Measurements from ENCODE around the gene TMEM178A.
"Not testable (repeated sequence)": the region's sequence is repeated elsewhere in the genome, so short reads cannot be mapped to it uniquely, and the experiment has no call there.

The TMEM178A gene

GRCh38 chr2:39665811-39666490, at the start of gene TMEM178A:
Gene TMEM178A, plus strand, starts transcription at chr2:39665917. Its CDS starts 58 bp downstream, at chr2:39665975.
- peak within 1 kb of the TSS; percentile 81 for H3K4me3 Mint-ChIP-seq
- no peaks in the 10 kb centered on the region for H3K36me3 Mint-ChIP-seq
- no peaks in the 10 kb centered on the region for H3K9me3 Mint-ChIP-seq (ENCODE audit: low read depth)
- no peak within 1 kb of the TSS for H3K27ac Mint-ChIP-seq
- H3K4me1 Mint-ChIP-seq (ENCODE audit: low read depth): peaks cover 9% of the 10 kb centered on the region
- H3K27me3 Mint-ChIP-seq: peaks cover 46% of the 10 kb centered on the region

- Mint-ChIP-seq H3K27me3 (peaks cover 13% of the 10 kb centered on the region), H3K36me3 (no peaks in the 10 kb centered on the region), H3K9me3 (ENCODE audit: low read depth) (no peaks in the 10 kb centered on the region), H3K4me3 (no peak overlapping the region), H3K4me1 (ENCODE audit: low read depth) (peaks cover 6% of the 10 kb centered on the region), H3K27ac (no peak overlapping the region)
Observed at GRCh38 chr2:39618236-39618635, 47.5 kb upstream of the TMEM178A start.

GRCh38 chr2:39618736-39619135, 47.0 kb upstream of the TMEM178A start:
- H3K9me3 Mint-ChIP-seq (ENCODE audit: low read depth): no peaks in the 10 kb centered on the region
- peaks cover 6% of the 10 kb centered on the region for H3K4me1 Mint-ChIP-seq (ENCODE audit: low read depth)
- H3K27me3 Mint-ChIP-seq: peaks cover 13% of the 10 kb centered on the region
- no peak overlapping the region for H3K27ac Mint-ChIP-seq
- no peaks in the 10 kb centered on the region for H3K36me3 Mint-ChIP-seq
- no peak overlapping the region for H3K4me3 Mint-ChIP-seq

DNA sequence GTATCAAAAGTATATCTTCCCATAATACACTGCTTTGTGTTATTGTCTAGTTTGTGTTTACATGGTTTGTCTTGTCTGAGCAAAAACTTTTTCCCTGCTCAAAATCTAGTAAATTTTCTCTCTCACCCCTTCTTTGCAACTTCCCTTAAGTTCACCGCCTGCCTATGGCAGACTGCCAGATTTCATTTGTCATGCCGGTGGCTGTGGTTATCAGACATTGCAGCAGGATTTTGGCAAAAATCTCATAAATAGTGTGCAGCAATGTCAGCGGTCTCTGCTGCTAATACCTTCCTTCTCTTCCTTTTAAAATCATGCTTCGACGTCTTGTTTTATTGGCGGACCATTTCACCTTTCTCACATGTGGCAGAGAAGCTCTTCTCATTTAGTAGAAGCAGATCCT, 45.6 kb upstream of the TMEM178A start:
- no peaks in the 10 kb centered on the region for H3K9me3 Mint-ChIP-seq (ENCODE audit: low read depth)
- no peaks in the 10 kb centered on the region for H3K36me3 Mint-ChIP-seq
- H3K4me1 Mint-ChIP-seq (ENCODE audit: low read depth): peaks cover 6% of the 10 kb centered on the region
- no peak overlapping the region for H3K27ac Mint-ChIP-seq
- peaks cover 10% of the 10 kb centered on the region for H3K27me3 Mint-ChIP-seq
- no peak overlapping the region for H3K4me3 Mint-ChIP-seq

DNA sequence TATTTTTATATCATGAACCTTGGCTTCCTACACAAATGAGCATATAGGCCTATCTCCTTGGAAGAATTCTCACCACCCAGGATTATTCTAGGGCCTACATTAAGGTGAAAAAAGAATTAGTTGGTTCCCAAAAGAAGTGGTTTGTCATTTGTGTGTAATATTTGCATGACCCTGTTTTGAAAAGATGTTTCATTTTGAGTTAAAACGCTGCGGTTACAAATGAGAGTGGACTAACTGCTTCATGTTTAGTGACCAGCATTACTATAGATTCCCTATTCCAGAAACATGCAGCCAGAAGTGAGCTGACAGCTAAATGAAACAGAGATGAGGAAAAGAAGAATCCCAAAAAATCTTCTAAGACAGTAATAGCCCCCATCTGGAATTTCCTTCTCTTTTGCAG, 44.1 kb upstream of the TMEM178A start:
- Mint-ChIP-seq H3K4me3 (no peak overlapping the region), H3K9me3 (ENCODE audit: low read depth) (no peaks in the 10 kb centered on the region), H3K27me3 (peaks cover 7% of the 10 kb centered on the region), H3K36me3 (no peaks in the 10 kb centered on the region), H3K27ac (no peak overlapping the region), H3K4me1 (ENCODE audit: low read depth) (peaks cover 6% of the 10 kb centered on the region)

- H3K27ac Mint-ChIP-seq: no peak overlapping the region
- H3K4me3 Mint-ChIP-seq: no peak overlapping the region
- peaks cover 6% of the 10 kb centered on the region for H3K4me1 Mint-ChIP-seq (ENCODE audit: low read depth)
- H3K27me3 Mint-ChIP-seq: peaks cover 2% of the 10 kb centered on the region
- no peaks in the 10 kb centered on the region for H3K36me3 Mint-ChIP-seq
- no peaks in the 10 kb centered on the region for H3K9me3 Mint-ChIP-seq (ENCODE audit: low read depth)
Observed at GRCh38 chr2:39622860-39623259, 42.9 kb upstream of the TMEM178A start.

DNA sequence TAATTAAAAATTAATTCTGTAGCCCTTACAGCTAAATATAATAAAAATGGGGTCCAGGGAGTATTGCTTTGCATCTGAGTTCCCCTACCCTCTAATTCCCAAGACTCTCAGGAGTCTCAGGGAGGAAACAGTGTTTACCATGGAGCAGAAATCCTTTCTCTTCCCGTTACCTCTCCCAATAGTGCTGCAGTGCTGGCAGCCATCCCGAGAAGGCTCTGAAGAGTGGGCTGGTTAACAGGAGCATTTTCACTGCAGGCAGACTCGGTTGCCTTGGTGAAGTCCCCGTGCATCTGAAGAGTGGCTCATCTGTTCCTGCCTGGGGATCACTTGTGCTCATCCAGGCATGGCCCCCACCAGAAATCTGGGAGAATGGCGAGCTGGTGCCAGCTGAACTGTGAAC, 41.8 kb upstream of the TMEM178A start:
- H3K9me3 Mint-ChIP-seq (ENCODE audit: low read depth): no peaks in the 10 kb centered on the region
- peaks cover 6% of the 10 kb centered on the region for H3K4me1 Mint-ChIP-seq (ENCODE audit: low read depth)

GRCh38 chr2:39625193-39625926, 40.4 kb upstream of the TMEM178A start:
- peaks cover 2% of the 10 kb centered on the region for H3K4me1 Mint-ChIP-seq (ENCODE audit: low read depth)
- H3K36me3 Mint-ChIP-seq: no peaks in the 10 kb centered on the region
- peaks cover 2% of the 10 kb centered on the region for H3K27me3 Mint-ChIP-seq
- no peak overlapping the region for H3K27ac Mint-ChIP-seq
- H3K4me3 Mint-ChIP-seq: no peak overlapping the region
- no peaks in the 10 kb centered on the region for H3K9me3 Mint-ChIP-seq (ENCODE audit: low read depth)

More for the DNA sequence above, 41.8 kb upstream of the TMEM178A start:
- H3K27me3 Mint-ChIP-seq: peaks cover 2% of the 10 kb centered on the region
- no peak overlapping the region for H3K27ac Mint-ChIP-seq
- H3K36me3 Mint-ChIP-seq: no peaks in the 10 kb centered on the region
- no peak overlapping the region for H3K4me3 Mint-ChIP-seq

GRCh38 chr2:39625927-39626270, 39.8 kb upstream of the TMEM178A start:
- Mint-ChIP-seq H3K36me3 (no peaks in the 10 kb centered on the region), H3K27me3 (peaks cover 1% of the 10 kb centered on the region), H3K9me3 (ENCODE audit: low read depth) (no peaks in the 10 kb centered on the region), H3K4me1 (ENCODE audit: low read depth) (no peaks in the 10 kb centered on the region), H3K4me3 (no peak overlapping the region), H3K27ac (no peak overlapping the region)

DNA sequence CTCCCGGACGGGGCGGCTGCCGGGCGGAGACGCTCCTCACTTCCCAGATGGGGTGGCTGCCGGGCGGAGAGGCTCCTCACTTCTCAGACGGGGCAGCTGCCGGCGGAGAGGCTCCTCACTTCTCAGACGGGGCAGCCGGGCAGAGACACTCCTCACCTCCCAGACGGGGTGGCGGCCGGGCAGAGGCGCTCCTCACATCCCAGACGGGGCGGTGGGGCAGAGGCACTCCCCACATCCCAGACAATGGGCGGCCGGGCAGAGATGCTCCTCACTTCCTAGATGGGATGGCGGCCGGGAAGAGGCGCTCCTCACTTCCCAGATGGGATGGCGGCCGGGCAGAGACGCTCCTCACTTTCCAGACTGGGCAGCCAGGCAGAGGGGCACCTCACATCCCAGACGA, 37.4 kb upstream of the TMEM178A start:
- H3K36me3 Mint-ChIP-seq; H3K27ac Mint-ChIP-seq; H3K27me3 Mint-ChIP-seq; H3K9me3 Mint-ChIP-seq (ENCODE audit: low read depth); H3K4me1 Mint-ChIP-seq (ENCODE audit: low read depth); H3K4me3 Mint-ChIP-seq: not testable (repeated sequence)

DNA sequence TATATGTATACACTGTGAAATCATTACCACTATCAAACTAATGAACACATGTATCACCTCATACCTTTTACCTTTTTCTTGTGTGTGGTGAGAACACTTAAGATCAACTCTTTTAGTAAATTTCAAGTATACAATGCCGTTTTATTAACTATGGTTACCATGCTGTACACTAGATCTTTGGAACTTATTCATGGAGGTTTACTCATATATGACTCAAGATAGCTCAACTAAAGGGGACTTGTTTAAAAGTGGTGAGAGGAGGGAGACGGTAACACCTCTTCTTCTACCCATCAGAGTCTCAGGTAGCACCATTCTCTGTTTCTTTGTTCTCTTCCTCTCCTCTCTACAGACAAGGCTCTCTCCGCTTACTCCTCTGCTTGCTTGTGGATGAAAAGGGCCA, 36.1 kb upstream of the TMEM178A start:
- Mint-ChIP-seq H3K4me1 (ENCODE audit: low read depth) (no peaks in the 10 kb centered on the region), H3K4me3 (no peak overlapping the region), H3K27ac (no peak overlapping the region), H3K36me3 (no peaks in the 10 kb centered on the region), H3K9me3 (ENCODE audit: low read depth) (no peaks in the 10 kb centered on the region), H3K27me3 (no peaks in the 10 kb centered on the region)

DNA sequence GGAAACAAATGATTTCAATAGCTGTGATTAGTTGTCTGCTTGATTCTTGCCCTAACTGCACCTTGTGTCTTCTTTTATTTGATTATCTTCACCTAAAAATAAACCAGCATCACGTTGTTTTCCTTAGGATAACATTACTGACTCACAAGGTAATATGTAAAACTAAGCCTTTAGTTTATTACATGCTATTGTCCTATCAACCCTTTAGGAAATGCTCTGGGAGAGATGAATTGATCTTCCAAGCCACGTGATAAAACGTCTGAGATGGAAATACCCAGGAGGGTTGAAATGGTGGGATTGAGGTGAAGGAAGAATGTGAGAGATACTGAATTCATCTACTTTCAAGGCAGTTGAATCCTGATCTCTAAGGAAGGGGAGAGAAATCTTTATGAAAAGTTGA, 34.5 kb upstream of the TMEM178A start:
- no peak overlapping the region for H3K4me3 Mint-ChIP-seq
- peaks cover 1% of the 10 kb centered on the region for H3K27me3 Mint-ChIP-seq
- no peaks in the 10 kb centered on the region for H3K4me1 Mint-ChIP-seq (ENCODE audit: low read depth)
- no peak overlapping the region for H3K27ac Mint-ChIP-seq
- H3K9me3 Mint-ChIP-seq (ENCODE audit: low read depth): no peaks in the 10 kb centered on the region
- H3K36me3 Mint-ChIP-seq: no peaks in the 10 kb centered on the region

DNA sequence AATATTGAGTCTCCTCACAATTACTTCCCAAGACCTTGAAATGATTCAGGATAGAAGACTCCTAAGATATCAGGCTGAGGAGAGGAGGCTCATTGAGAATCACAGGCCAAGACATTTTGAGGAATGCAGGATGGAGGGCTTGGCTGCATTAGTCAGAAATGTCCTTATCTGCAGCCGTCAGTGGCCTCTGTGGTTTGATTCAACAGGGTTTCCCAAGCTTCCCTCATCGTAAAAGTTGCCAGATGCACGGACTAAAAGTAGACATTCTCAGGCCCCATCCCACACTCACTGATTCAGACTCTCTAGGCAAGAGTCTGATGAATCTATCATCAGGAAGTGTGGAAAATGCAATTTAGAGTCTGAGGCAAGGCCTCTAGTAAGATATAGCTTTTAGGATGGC, 34.0 kb upstream of the TMEM178A start:
- no peak overlapping the region for H3K4me3 Mint-ChIP-seq
- no peak overlapping the region for H3K27ac Mint-ChIP-seq
- H3K27me3 Mint-ChIP-seq: peaks cover 1% of the 10 kb centered on the region
- H3K36me3 Mint-ChIP-seq: no peaks in the 10 kb centered on the region
- H3K4me1 Mint-ChIP-seq (ENCODE audit: low read depth): no peaks in the 10 kb centered on the region
- no peaks in the 10 kb centered on the region for H3K9me3 Mint-ChIP-seq (ENCODE audit: low read depth)

DNA sequence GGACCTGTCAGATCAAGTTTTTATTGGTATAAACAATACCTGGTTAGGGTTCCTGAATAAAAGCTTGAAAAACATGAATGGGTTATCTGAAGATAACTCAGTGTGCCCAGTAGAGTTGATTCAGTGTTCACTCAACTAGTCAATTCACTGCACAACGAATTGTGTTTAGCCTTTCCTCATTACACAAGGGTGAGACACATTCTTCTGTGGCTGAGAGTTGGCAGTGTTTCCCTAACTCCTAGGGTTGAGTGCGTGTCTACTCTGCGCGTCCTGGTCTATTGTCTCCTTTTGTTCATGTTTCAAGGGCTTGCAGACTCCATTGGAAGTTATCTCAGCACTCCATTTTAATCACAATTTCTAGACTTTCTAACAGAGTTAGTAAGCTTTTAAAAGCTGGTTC, 32.8 kb upstream of the TMEM178A start:
- no peaks in the 10 kb centered on the region for H3K9me3 Mint-ChIP-seq (ENCODE audit: low read depth)
- H3K4me3 Mint-ChIP-seq: no peak overlapping the region
- no peaks in the 10 kb centered on the region for H3K4me1 Mint-ChIP-seq (ENCODE audit: low read depth)
- H3K36me3 Mint-ChIP-seq: no peaks in the 10 kb centered on the region
- no peak overlapping the region for H3K27ac Mint-ChIP-seq
- H3K27me3 Mint-ChIP-seq: peaks cover 1% of the 10 kb centered on the region

DNA sequence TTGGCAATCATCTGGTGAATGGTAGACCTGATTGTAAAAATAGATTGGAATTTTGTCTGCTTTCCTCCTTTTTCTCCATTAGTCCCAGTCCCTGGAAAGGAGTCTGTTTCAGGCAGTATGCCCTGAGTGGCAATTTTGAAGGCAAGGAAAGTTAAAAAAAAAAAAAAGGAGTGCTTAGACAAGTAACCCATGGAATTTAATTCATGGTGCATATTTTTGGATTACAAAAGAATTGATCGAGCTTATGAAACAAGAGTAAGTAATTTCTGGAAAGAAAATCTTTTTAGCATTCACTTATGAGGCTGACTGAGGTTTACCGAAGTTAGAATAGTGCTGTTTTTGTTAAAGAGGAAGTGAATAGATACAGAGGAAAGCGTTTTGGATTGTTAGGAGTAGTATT, 29.4 kb upstream of the TMEM178A start:
- Mint-ChIP-seq H3K27me3 (peaks cover 1% of the 10 kb centered on the region), H3K27ac (no peak overlapping the region), H3K36me3 (no peaks in the 10 kb centered on the region), H3K4me1 (ENCODE audit: low read depth) (no peaks in the 10 kb centered on the region), H3K4me3 (no peak overlapping the region), H3K9me3 (ENCODE audit: low read depth) (no peaks in the 10 kb centered on the region)

GRCh38 chr2:39638581-39638980, 27.1 kb upstream of the TMEM178A start:
- H3K9me3 Mint-ChIP-seq (ENCODE audit: low read depth): no peaks in the 10 kb centered on the region
- H3K4me1 Mint-ChIP-seq (ENCODE audit: low read depth): no peaks in the 10 kb centered on the region
- no peak overlapping the region for H3K4me3 Mint-ChIP-seq
- no peak overlapping the region for H3K27ac Mint-ChIP-seq
- no peaks in the 10 kb centered on the region for H3K36me3 Mint-ChIP-seq
- peaks cover 1% of the 10 kb centered on the region for H3K27me3 Mint-ChIP-seq
